Astrocyte (in vitro differentiated cells and primary cell): ENCODE measurements around the gene LAMA1. TPM values are rescaled to one million over a fixed set of nuclear protein-coding genes. Genes with fewer than 3 reads are reported as not detected.

Source experiments
- DNase-seq: peaks from one replicate; pipeline ENCODE4 v3.0.0-alpha.2; 2010; ENCODE audit warnings: low read depth
- FAIRE-seq: peaks from 2 replicates; lab custom pipeline; 2011; peaks lifted over from hg19 to GRCh38; lab: Jason Lieb, UNC
- H2AFZ ChIP-seq: 2 replicates; pipeline ENCODE4 v1.6.0; 2012; ENCODE audit warnings: low read depth, low read length, inconsistent platforms
- H3K27ac ChIP-seq: 2 replicates; pipeline ENCODE4 v1.5.1; 2011; ENCODE audit warnings: low read depth, low read length, inconsistent platforms
- H3K27me3 ChIP-seq: 2 replicates; pipeline ENCODE4 v1.6.0; 2011; ENCODE audit warnings: low read length, inconsistent platforms; ENCODE audit not compliant: insufficient read depth
- H3K36me3 ChIP-seq: 2 replicates; pipeline ENCODE4 v1.5.1; 2011; ENCODE audit warnings: low read length, inconsistent platforms; ENCODE audit not compliant: insufficient read depth
- H3K4me1 ChIP-seq: 2 replicates; pipeline ENCODE4 v1.5.1; 2011; ENCODE audit warnings: low read length, inconsistent platforms; ENCODE audit not compliant: insufficient read depth
- H3K4me2 ChIP-seq: 2 replicates; pipeline ENCODE4 v1.6.0; 2012; ENCODE audit warnings: low read length, inconsistent platforms
- H3K4me3 ChIP-seq: 2 replicates; pipeline ENCODE4 v1.5.1; 2011; ENCODE audit warnings: low read depth, mild to moderate bottlenecking, low read length, inconsistent platforms; ENCODE audit not compliant: insufficient read depth
- H3K79me2 ChIP-seq: 2 replicates; pipeline ENCODE4 v1.6.0; 2012; ENCODE audit warnings: mild to moderate bottlenecking, low read length, inconsistent platforms; ENCODE audit not compliant: insufficient read depth
- H3K9ac ChIP-seq: 2 replicates; pipeline ENCODE4 v1.6.0; 2012; ENCODE audit warnings: mild to moderate bottlenecking, low read length, inconsistent platforms
- H3K9me3 ChIP-seq: 2 replicates; pipeline ENCODE4 v1.5.1; 2012; ENCODE audit warnings: low read depth, mild to moderate bottlenecking, low read length, inconsistent platforms; ENCODE audit not compliant: insufficient read depth
- H4K20me1 ChIP-seq: 2 replicates; pipeline ENCODE4 v1.6.0; 2012; ENCODE audit warnings: low read length, inconsistent platforms; ENCODE audit not compliant: insufficient read depth
- H3K27ac Mint-ChIP-seq: one replicate; pipeline ENCODE4 v1.8.0; 2021; ENCODE audit warnings: mild to moderate bottlenecking, mixed read lengths; ENCODE audit not compliant: unreplicated experiment
- H3K27me3 Mint-ChIP-seq: one replicate; pipeline ENCODE4 v1.8.0; 2021; ENCODE audit warnings: low read depth, mixed read lengths; ENCODE audit not compliant: unreplicated experiment
- H3K36me3 Mint-ChIP-seq: one replicate; pipeline ENCODE4 v1.8.0; 2021; ENCODE audit warnings: low read depth, mixed read lengths; ENCODE audit not compliant: unreplicated experiment
- H3K4me1 Mint-ChIP-seq: one replicate; pipeline ENCODE4 v1.8.0; 2021; ENCODE audit warnings: low read depth, mixed read lengths; ENCODE audit not compliant: unreplicated experiment
- H3K4me3 Mint-ChIP-seq: one replicate; pipeline ENCODE4 v1.8.0; 2021; ENCODE audit warnings: mild to moderate bottlenecking, moderate library complexity, mixed read lengths; ENCODE audit not compliant: unreplicated experiment
- H3K9me3 Mint-ChIP-seq: one replicate; pipeline ENCODE4 v1.8.0; 2021; ENCODE audit warnings: mild to moderate bottlenecking, mixed read lengths; ENCODE audit not compliant: unreplicated experiment
- EZH2 ChIP-seq: IDR thresholded peaks from 2 replicates; pipeline ENCODE4 v1.6.1; 2012; ENCODE audit warnings: mild to moderate bottlenecking, low read length, inconsistent platforms; ENCODE audit not compliant: insufficient read depth
- total RNA-seq: library from RNA; stranded (reverse); gene quantifications from 2 replicates; pipeline ENCODE4 v1.2.1, GENCODE V29; 2021
- TF ChIP-seq, protein P1 (sequence below): IDR thresholded peaks from 2 replicates; pipeline ENCODE4 v1.5.1; 2011; ENCODE audit warnings: low read depth, mild to moderate bottlenecking, inconsistent platforms, low read length, moderate library complexity; ENCODE audit not compliant: insufficient read depth

Gene LAMA1
- total RNA-seq, 1 donor from 2014 or later = 17.4 TPM

DNA sequence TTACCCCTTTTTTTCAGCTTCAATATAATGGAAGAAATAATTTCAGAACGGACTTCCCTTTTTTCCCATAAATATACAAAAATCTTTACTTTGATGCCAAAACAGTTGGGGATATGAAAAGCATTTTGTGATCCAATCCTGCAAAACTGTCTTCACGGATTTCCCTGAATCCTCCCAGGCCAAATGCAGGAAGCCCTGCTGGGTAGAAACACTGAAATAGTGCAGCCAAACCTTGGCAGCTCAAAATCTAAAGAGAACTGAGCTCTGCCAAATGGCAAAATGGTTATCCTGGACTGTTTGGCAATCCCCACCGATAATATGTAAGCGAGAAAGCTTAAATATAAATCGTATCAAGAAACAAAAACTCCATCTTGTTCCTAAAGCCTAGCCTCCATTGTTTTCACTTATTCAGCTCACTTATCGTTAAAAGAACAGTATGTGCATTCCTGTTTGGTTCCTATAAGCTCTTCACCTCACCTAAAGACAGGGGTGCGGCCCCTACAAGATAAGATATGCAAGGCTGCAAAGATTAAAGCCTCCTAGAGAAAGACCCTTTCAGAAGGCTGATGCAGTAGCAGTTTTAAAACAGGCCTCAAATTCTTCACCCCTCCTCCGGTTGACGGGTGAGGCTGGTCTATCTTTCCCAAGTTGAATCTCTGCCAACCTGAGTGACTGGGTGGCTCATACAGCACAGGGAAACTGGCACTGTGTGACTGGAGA lies 48.6 kb downstream of the LAMA1 start:
- no peaks in the 10 kb centered on the region for H3K4me1 ChIP-seq
- no peaks in the 10 kb centered on the region for H3K36me3 ChIP-seq
- peaks cover 1% of the 10 kb centered on the region for H3K27me3 Mint-ChIP-seq
- no peak overlapping the region for H3K4me3 ChIP-seq
- H3K27me3 ChIP-seq = no peaks in the 10 kb centered on the region
- H3K27ac ChIP-seq = no peak overlapping the region
- no peak for TF ChIP-seq EZH2
- TF ChIP-seq, protein P1, sequence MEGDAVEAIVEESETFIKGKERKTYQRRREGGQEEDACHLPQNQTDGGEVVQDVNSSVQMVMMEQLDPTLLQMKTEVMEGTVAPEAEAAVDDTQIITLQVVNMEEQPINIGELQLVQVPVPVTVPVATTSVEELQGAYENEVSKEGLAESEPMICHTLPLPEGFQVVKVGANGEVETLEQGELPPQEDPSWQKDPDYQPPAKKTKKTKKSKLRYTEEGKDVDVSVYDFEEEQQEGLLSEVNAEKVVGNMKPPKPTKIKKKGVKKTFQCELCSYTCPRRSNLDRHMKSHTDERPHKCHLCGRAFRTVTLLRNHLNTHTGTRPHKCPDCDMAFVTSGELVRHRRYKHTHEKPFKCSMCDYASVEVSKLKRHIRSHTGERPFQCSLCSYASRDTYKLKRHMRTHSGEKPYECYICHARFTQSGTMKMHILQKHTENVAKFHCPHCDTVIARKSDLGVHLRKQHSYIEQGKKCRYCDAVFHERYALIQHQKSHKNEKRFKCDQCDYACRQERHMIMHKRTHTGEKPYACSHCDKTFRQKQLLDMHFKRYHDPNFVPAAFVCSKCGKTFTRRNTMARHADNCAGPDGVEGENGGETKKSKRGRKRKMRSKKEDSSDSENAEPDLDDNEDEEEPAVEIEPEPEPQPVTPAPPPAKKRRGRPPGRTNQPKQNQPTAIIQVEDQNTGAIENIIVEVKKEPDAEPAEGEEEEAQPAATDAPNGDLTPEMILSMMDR = no peak
- H3K79me2 ChIP-seq = no peaks in the 10 kb centered on the region
- peaks cover 2% of the 10 kb centered on the region for H3K4me1 Mint-ChIP-seq
- H2AFZ ChIP-seq = no peak overlapping the region
- H3K36me3 Mint-ChIP-seq = no peaks in the 10 kb centered on the region
- peaks cover 1% of the 10 kb centered on the region for H3K9me3 Mint-ChIP-seq
- H4K20me1 ChIP-seq = no peaks in the 10 kb centered on the region
- no peak overlapping the region for H3K4me2 ChIP-seq
- no peak overlapping the region for H3K9ac ChIP-seq
- H3K27ac Mint-ChIP-seq = no peak overlapping the region
- no peaks in the 10 kb centered on the region for H3K9me3 ChIP-seq
- FAIRE-seq (no peak), DNase-seq (no peak)
- H3K4me3 Mint-ChIP-seq = no peak overlapping the region

DNA sequence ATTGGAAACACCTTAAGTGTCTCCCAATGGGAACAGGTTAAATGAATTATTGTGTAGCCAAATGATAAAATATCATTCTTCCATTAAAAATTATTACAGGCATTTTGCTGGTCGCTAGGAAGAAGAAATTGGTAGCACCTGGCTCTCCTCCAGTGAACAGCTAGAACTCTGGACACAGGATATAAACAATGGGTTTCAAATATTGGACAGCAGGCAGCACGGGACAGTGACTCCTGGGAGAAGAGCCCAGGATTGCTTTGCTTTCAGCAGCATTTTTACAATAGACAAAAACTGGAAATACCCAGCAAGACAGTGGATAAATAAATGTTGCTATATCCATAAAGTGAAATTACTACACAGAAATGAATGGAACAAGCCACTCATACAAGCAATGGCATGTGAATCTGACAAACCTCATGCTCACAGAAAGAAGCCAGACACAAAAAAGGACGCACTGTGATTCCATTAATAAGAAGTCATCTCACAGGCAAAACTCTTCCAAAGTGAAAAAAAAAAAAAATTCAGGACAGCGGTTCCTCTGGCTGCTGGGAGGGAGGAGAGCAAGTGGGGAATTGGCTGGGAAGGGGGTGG lies 50.5 kb downstream of the LAMA1 start:
- Mint-ChIP-seq H3K9me3 (peaks cover 4% of the 10 kb centered on the region), H3K27me3 (no peaks in the 10 kb centered on the region), H3K4me1 (peaks cover 2% of the 10 kb centered on the region), H3K36me3 (no peaks in the 10 kb centered on the region), H3K27ac (no peak overlapping the region), H3K4me3 (no peak overlapping the region)
- Histone ChIP-seq H2AFZ (no peak overlapping the region), H3K9me3 (no peaks in the 10 kb centered on the region), H3K4me1 (no peaks in the 10 kb centered on the region), H3K9ac (no peak overlapping the region), H3K36me3 (no peaks in the 10 kb centered on the region), H3K4me2 (no peak overlapping the region), H3K27me3 (no peaks in the 10 kb centered on the region), H3K4me3 (no peak overlapping the region), H3K79me2 (no peaks in the 10 kb centered on the region), H4K20me1 (no peaks in the 10 kb centered on the region), H3K27ac (no peak overlapping the region)
- no peak for TF ChIP-seq EZH2
- TF ChIP-seq, protein P1 = no peak
- DNase-seq (no peak), FAIRE-seq (no peak)

DNA sequence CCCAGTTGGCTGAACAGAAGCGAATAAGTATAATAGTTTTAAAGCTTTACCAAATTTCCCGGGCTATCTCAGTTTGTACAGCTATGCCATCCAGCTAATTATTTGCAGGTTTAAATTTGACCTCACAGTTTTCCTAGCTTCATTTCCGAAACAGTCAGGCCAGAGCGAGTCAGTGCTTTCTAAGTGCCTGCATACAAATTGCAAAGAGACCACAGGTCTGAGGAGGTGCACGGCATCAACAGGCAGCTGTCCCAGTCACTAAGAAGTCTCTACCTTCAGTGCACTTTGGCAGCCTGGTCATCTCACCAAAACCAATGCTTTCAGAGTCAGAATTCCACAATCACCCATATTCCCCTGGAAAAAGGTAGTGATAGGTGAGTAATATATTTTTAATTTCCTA lies 51.9 kb downstream of the LAMA1 start:
- H3K4me2 ChIP-seq = no peak overlapping the region
- H3K4me3 ChIP-seq = no peak overlapping the region
- H3K79me2 ChIP-seq = no peaks in the 10 kb centered on the region
- H4K20me1 ChIP-seq = no peaks in the 10 kb centered on the region
- no peak overlapping the region for H3K27ac ChIP-seq
- H3K4me1 Mint-ChIP-seq = peaks cover 2% of the 10 kb centered on the region
- no peak overlapping the region for H3K9ac ChIP-seq
- H3K36me3 ChIP-seq = no peaks in the 10 kb centered on the region
- DNase-seq (no peak), FAIRE-seq (no peak)
- peaks cover 4% of the 10 kb centered on the region for H3K9me3 Mint-ChIP-seq
- H3K27ac Mint-ChIP-seq = no peak overlapping the region
- no peaks in the 10 kb centered on the region for H3K4me1 ChIP-seq
- no peaks in the 10 kb centered on the region for H3K36me3 Mint-ChIP-seq
- H3K27me3 ChIP-seq = no peaks in the 10 kb centered on the region
- no peak overlapping the region for H3K4me3 Mint-ChIP-seq
- H3K9me3 ChIP-seq = no peaks in the 10 kb centered on the region
- H3K27me3 Mint-ChIP-seq = no peaks in the 10 kb centered on the region
- no peak for TF ChIP-seq EZH2
- TF ChIP-seq, protein P1 = no peak
- H2AFZ ChIP-seq = no peak overlapping the region
